Measurements from ENCODE around the gene RBM6. TPM values are rescaled to one million over a fixed set of nuclear protein-coding genes. Genes with fewer than 3 reads are reported as not detected.

The RBM6 gene
- total and polyA plus RNA-seq, 9 of the 15 experiments (the other 6 are each of a cell fraction or from before 2014, with no cell fraction given): 19.9 to 82.2 (median 57.8) TPM

- TF ChIP-seq RERE (CRISPR knock-in tag; IDR thresholded peaks at IDR 0.05; ENCODE audit: borderline replicate concordance) (no peak), SP1 (CRISPR knock-in tag; IDR thresholded peaks at IDR 0.05) (peak; percentile 91), ZNF408 (CRISPR knock-in tag; IDR thresholded peaks at IDR 0.05; ENCODE audit: low read depth) (no peak), PCBP2 (IDR thresholded peaks at IDR 0.05; ENCODE audit: low read depth, low read length, poor library complexity, severe bottlenecking) (no peak), DIDO1 (tag; IDR thresholded peaks at IDR 0.05; ENCODE audit: low read depth) (no peak), NFIC (IDR thresholded peaks at IDR 0.05) (no peak), POLR2AphosphoS2 (IDR thresholded peaks at IDR 0.05; ENCODE audit: low read length) (no peak), NCOA2 (IDR thresholded peaks at IDR 0.05; ENCODE audit: partially characterized antibody in 2 of 2) (no peak), ZNF431 (CRISPR knock-in tag; IDR thresholded peaks at IDR 0.05) (no peak), ZBTB34 (CRISPR knock-in tag; IDR thresholded peaks at IDR 0.05) (no peak), LARP7 (IDR thresholded peaks at IDR 0.05) (no peak), PHB2 (IDR thresholded peaks at IDR 0.05; ENCODE audit: low read depth) (no peak), RBBP5 (IDR thresholded peaks at IDR 0.05; ENCODE audit: borderline replicate concordance, insufficient read depth, low read length, poor library complexity, severe bottlenecking) (peak; percentile 50), EP300 (IDR thresholded peaks at IDR 0.05; ENCODE audit: low read length) (0 out of 2 replicates have a peak, but pooled peaks have one; percentile 10), CBX2 (IDR thresholded peaks at IDR 0.05; ENCODE audit: insufficient read depth, low read length, poor library complexity, severe bottlenecking) (no peak), ZBTB11 (CRISPR knock-in tag; IDR thresholded peaks at IDR 0.05) (peak in 1 of 3 experiments; percentile 45; a peak in 2 of 6 replicates)
Observed at GRCh38 chr3:49929291-49930167, 10.4 kb upstream of the RBM6 start, which contains the start of gene MON1A (continued).
